ENCODE results near the gene SZT2.
"Not testable (repeated sequence)": the region's sequence is repeated elsewhere in the genome, so short reads cannot be mapped to it uniquely, and the experiment has no call there.

SZT2 gene

DNA sequence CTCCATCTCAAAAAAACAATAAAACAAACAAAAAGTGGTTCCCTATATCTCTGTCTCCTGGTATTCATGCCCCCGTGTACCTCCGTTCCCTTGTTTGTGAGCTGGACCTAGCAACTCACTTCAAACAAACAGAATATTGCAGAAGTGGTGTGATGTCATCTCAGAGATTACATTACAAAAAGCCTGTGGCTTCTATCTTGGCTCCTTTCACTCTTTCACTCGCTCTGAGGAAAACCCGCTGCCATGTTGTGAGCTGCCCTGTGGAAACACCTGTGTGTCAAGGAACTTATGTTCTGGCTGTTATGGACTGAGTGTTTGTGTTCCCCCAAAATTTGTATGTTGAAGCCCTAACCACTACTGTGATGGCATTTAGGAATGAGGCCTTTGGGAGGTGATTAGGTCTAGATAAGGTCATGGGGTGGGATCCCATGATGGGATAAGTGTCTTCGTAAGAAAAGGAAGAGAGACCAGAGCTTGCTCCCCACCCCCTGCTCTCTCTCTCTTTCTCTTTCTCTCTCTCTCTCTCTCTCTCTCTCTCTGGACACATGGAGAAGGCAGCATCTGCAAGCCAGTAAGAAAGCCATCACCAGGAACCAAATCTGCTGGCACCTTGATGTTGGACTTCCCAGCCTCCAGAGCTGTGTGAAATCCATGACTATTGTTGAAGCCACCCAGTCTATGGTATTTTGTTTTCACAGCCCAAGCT is 71.4 kb downstream of the SZT2 start:
- no peak for FAIRE-seq

DNA sequence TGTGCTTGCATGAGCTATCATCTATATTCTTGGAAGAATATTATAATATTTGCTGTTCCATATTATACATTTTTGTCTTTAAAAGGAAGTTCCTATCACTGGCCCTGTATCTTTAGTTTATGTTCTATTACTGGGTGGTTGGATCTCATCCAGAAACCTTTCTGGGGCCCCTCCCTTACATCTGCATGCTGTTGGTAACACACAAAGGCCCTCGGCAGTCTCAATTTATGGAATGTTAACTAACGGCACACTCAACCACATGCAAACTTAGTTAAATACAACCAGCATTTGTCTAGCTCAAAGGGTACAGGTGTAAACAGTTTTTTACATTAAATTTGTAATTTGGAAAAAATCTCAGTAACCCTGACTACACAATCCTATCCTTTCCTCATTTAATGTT is 73.8 kb downstream of the SZT2 start:
- FAIRE-seq: no peak

DNA sequence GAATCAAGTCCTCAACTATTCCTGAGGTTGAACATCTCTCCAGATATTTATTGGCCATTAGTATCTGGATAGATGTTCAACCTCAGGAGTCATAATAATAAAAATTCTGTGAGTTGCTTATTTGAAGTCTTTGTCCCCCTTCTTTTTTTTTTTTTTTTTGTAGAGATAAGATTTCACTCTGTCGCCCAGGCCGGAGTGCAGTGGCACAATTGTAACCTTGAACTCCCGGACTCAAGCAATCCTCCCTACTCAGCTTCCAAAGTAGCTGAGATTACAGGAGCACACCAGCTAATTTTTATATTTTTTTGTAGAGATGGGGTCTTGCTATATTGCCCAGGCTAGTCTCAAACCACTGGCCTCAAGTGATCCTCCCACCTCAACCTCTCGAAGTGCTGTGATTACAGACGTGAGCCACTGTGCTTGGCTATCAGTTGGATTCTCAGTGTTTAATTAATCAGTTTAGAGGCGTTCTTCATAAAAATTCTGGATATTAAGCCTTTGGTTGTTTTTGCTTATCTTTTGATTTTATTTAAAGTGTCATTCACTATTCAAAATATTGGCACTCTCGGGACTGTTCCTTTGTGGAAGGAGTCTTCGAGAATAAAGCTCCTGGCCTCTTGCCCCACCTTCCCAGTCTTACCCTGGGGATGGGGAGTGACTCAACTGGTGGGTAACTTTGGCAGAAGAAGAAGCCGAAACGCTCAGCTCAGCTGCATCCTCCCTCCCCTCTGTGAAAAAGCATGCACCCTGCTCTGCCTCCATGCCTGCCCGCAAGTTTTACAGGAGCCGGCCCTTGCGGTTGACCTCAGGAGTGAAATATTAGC is 75.2 kb downstream of the SZT2 start:
- no peak for FAIRE-seq

DNA sequence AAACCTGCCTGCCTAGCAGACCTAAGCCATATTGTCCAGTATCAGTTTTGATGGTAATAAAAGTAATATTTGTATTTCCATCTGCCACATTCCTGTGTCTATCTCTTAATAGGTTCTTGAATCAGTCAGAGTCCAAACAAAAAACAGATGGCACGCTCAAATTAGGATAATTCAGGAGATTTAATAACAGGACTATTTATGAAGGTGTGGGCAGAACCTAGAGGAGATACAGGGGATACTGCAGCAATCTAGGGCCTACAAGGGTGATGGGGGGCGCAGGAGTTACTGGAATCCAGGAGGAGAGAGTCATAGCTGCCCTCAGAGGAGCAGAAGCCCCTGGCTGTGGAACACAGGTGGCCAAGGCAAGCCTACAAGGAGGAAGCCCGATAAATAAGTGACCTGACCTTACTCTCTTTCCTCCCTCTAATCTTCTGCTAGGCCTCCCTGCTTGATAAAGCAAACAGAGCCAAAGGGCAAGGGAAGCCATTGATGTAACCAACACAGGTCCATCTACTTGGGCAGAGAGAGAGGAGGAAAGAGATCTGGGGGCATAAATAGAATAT is 75.9 kb downstream of the SZT2 start:
- FAIRE-seq: no peak

DNA sequence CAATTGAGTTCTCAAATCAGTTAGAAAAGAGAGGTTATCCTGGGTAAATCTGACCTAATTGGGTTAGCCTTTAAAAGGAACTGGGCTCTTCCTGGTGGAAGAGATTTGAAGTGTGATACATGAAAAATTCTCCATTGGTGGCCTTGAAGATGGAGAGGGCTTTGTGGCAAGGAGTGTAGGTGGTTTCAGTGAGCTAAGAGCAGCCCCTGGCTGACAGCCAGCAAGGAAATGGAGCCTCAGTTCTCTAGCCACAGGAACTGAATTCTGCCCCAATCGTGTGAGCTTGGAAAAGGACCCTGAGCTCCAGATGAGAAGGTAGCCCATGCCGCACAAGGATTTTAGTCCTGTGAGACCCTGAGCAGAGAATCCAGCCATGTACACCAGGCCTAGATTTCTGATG is 76.7 kb downstream of the SZT2 start:
- FAIRE-seq: no peak

DNA sequence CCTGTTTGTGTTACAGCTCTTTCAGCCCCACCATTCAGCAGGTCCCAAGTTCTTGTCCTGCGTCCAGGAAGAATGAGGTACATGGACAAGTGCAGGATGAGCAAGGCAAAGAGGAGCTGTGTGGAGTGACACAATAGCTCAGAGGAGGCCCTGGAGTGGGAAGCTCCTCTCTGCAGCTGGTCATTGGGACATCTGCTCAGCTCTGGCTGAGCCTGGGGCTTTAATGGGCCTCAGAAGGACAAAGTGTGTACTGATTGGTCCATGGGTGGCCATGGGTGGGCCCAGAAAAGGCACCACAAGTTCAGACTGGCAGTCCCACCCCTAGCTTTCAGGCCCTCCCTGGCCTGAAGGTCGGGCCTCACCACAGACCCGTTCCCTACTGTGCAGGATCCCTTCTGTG is 78.7 kb downstream of the SZT2 start:
- no peak for FAIRE-seq

DNA sequence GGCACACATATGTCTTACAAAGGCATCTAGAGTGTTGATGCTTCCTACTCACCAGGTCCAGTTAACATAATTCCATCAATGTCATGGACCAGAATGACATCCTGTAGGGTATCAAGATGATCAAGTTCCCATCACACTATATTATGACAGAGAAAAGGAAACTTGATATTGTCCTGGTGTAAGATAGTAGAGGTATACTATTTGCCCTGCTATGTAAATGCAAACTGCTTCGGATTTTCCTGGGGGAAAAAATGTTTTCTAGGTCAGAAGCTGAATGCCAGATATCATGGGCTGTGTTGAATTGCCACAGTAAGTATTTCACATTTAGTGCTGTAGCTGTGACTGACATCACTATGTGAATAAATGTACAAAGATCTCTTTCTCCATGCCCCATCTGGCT is 80.2 kb downstream of the SZT2 start:
- FAIRE-seq: no peak

DNA sequence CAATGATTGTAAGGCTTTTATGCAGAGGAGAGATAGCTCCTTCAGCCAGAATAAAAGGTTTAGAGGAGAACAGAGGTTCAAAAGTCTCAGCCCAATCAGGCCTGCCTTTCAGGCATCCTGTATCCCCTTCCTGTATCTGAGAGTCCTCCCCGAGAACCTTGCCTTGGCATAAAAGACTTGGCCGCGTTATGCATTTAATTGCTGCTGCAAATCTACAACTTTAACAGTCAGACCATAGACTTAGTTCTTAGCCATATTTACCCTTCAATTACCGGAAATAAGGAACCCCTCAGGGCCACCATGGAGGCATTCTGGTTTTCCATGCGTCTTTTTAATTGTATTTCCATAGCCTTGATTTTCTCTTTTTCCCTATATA is 82.4 kb downstream of the SZT2 start:
- no peak for FAIRE-seq

DNA sequence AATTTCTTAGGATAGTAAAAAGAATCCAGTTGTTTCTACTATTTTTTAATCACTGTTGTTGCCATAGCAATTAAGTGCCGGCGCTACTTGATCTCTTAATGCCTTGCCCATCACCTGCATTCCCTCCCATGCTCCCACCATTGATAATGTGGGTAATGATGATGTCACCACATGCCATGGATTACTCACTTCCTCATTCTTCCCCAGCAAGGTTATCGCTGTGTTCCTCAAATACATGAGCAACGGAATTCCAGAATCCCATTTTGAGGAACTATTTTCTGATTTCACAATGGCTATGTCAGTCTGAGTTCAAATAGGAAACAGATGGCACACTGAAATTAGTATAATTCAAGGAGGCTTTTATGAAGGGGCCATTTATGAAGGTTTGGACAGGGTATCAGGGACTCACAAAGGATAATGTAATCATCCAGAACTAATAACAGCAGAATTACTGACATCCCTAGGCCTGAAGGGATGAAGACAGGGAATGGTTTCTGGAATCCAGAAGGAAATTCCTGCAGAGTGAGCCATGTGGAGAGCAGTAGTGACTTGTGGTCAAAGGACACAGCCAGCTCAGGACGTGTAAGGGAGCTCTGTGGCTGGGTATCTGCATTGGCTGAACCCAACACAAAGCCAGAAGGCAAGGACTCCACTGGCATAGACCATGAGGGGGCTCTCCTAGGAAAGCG is 82.9 kb downstream of the SZT2 start:
- FAIRE-seq: not testable (repeated sequence)

DNA sequence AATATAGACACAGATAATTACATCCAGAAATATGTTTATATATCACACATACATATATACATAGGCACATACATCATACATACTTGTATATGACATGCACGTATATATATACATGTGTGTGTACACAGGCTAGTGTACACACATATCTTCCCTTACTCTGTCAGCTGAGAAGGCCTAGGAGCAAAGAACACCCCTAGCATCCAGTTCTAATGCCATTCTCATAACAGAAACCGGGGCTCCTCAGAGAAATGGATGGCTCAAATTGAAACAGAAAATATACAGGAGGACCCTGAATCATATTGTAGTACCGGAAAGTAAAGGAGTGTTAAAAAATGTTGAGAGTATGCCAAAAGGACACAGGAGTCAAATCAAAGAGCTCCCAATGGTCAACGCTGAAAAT is 83.8 kb downstream of the SZT2 start:
- no peak for FAIRE-seq

DNA sequence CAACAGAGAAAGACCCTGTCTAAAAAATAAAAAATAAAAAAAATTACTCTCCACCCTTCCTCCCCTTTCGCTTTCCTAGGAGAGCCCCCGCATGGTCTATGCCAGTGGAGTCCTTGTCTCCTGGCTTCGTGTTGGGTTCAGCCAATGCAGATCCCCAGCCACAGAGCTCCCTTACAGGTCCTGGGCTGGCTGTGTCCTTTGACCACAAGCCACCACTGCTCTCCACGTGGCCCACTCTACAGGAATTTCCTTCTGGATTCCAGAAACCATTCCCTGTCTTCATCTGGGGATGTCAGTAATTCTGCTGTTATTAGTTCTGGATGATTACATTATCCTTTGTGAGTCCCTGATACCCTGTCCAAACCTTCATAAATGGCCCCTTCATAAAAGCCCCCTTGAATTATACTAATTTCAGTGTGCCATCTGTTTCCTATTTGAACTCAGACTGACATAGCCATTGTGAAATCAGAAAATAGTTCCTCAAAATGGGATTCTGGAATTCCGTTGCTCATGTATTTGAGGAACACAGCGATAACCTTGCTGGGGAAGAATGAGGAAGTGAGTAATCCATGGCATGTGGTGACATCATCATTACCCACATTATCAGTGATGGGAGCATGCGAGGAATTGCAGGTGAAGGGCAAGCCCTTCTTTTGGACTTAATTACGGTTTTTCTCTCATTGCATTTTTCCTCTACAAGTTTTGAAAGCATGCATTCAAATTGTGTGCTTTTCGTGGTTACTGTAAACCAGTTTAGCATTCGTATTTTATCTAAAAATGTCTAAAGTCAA is 86.1 kb downstream of the SZT2 start:
- not testable (repeated sequence) for FAIRE-seq

DNA sequence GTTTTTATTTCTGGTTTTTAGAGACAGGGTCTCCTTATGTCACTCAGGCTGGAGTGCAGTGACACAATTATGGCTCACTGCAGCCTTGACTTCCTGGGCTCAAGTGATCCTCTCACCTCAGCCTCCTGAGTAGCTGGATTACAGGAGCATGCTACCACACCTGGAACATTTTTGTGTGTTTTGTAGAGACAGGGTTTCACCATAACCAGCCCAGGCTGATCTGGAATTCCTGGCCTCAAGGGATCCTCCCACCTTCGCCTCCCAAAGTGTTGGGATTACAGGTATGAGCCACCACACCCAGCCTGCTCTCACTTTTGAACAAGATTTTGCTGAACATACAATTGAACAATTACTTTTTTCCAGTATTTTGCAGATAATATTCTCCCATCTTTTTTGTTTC is 88.0 kb downstream of the SZT2 start:
- FAIRE-seq: no peak

DNA sequence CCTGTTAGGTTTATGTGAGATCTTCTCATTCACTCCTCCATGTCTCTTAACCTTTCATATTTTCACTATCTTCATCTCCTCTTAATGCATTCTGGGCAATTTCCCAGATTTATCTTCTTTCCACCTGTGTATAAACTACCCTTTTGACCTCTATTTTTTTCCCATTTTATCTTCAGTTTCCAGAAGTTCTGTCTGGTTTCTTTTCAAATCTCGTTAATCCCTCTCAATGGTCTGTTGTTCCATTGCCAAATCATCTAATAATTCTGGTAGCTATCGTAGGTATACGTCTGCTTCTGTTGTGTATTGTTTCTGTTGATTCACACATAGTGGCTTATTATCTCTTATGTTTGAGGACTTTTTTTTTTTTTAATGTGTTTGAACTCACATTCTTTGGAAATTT is 89.7 kb downstream of the SZT2 start:
- FAIRE-seq: no peak

DNA sequence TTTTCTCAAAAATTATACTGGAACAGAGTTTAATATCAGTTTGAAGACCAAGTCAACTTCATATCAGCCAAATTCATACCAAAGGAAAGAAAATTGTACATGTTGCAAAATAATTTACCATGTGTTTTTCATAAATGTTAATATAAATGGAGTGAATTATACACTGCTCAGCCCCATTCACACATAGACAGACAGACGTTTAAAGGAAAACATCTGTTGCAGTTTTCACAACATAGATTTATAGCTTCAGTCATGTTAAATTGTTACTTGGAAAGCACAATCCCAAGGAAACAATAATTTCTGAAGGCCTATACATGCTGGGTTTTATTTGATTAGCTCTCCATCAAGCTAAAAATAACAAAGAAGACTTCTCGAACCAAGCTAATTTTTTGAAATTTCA is 91.8 kb downstream of the SZT2 start:
- FAIRE-seq: no peak

DNA sequence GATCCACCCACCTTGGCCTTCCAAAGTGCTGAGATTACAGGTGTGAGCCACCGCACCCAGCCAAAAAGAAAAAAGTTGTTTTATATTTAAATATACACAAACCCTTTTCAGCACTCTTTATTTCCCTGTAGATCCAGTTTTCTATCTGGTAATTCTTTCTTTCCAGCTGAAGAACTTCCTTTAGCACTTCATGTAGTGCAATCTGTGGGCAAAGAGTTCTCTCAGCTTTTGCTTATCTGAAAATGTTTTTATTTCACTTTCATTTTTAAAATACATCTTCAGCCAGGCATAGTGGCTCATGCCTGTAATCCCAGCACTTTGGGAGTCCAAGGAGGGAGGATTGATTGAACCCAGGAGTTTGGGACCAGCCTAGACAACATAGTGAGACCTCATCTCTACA is 92.5 kb downstream of the SZT2 start:
- no peak for FAIRE-seq

DNA sequence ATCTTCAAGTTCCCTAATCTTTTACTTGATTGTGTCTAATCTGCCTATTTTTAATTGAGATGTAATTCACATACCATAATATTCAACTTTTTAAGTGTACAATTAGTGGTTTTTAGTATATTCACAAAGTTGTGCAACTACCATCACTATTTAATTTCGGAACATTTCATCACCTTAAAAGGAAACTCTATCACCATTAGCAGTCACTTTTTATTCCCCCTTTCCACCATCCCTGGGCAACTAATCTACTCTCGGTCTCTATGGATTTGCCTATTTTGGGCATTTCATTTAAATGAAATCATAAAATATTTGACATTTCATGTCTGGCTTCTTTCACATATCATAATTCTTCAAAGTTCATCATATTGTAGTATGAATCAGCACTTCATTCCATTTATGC is 94.7 kb downstream of the SZT2 start:
- no peak for FAIRE-seq

DNA sequence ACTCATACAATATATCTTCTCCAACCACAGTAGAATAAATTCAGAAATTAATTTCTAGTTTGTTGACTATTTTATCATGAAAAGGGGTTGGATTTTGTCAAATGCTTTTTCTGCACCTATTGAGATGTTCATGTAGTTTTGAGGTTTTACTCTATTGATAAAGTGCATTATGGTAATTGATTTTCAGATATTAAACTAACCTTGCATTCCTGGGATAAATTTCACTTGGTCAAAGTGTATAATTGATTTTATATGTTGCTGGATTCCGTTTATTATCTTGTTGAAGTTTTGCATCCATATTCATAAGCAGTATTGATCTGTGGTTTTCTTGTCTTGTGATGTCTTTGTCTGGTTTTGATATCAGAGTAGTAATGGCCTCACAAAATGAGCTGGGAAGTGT is 98.5 kb downstream of the SZT2 start:
- no peak for FAIRE-seq

DNA sequence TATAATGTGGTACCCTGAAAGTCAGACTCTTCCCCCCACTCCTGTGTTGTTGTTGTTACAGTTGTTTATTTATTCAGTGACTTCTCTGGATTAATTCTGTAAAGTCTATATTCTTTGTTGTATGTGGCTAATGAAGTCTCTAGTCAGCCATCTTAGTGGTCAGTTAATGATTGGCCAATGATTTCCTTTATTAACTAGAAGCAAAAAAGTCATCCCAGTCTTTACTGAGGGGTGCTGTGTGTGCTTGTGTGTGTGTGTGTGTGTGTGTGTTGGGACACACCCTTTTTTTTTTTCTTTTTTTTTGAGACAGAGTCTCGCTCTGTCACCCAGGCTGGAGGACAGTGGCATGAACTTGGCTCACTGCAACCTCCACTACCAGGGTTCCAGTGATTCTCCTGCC is 101.4 kb downstream of the SZT2 start:
- no peak for FAIRE-seq

DNA sequence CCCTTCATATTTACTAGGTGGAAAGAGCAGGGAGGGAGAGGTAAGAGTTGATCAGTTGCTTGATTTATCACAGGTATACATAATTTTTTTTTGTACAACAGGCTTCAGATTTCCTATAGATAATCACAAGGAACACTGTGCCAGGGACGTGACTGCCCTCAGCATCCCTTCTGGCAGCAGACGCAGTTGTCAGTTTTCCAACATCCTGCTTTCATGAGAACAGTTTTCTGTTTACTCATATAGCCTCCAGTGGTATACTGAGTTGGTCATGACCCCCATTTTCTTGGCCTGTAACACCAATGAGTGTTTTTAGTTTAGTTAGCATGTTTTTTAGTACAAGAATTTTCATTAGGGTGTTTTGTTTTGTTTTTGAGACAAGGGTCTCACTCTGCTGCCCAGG is 103.1 kb downstream of the SZT2 start:
- FAIRE-seq: no peak

DNA sequence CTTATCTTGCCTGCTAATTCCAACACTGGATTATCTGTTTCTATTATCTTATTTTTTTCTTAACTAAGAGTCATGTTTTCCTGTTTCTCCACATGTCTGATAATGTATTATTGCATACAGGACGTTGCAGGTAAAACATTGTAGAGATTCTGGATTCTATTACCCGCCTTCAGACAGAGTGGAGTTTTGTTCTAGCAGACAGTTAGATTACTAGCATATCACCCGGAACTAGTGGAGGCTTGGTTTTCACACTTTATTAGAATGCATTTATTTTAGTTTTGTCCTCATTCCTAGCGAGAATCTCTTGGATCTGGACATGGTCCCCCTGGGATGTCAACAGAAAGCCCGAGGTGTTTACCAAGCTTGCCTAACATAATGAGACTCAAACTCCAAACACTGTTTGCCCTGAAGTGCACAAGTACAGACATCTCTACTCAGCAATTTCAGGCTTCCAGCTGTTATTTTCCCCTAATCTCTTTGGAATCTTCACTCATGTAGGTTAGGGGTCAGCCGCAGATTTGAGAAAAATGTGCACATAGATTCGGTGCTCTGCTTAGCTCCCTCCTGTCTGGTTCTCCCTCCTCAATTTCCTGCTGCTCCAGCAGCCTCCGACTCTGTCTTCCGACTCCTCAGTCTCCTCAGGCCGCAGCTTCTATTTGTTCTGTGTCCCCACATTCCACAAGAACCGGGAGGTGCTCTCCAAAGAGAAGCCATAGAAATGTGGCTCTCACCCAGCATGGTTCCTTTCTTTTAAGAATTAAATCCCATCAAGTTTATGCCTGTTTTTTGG is 104.2 kb downstream of the SZT2 start:
- FAIRE-seq: no peak

DNA sequence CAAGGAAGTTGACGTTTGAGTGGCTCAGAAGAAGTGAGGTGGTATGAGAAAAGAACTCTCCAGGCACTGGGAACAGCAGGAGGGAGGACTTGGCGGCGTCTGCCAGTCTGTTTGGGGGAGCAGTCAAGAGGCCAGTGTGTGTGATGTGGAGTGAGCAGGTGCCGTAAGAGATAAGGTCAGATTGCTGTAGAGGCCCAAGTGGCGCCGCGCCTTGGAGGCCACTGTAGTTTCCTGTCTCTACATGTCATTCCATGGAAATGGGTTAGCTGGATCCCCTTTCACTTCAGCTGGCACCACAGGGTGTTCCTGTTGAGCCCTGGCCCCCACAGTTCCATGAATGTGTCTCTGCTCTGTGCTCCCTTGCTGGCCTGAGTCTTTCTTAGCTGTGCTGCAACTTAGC is 105.5 kb downstream of the SZT2 start:
- no peak for FAIRE-seq

DNA sequence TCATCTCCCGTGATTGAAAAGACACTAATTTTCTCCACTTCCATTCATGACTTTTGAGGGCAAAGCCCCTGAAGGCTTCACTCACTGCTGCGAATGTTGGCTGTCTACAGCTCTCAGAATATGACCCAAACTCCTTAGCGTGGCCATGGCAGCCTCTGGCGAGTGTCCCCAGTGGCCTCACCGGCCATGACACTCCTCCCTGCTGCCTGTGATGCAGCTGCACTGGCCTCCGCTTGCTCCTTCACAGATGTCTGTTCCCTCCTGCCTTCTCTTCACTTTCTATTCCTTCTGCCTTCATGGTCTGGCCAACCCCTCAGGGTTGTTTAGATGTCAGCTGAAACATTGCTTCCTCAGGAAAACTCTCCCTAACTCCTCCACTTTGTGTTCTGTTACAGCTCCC is 110.2 kb downstream of the SZT2 start:
- no peak for FAIRE-seq

All from A204.1 (cell line).